ENCODE results near the gene ZCWPW1. TPM values are rescaled to one million over a fixed set of nuclear protein-coding genes. Genes with fewer than 3 reads are reported as not detected.

ZCWPW1 gene
- total and polyA plus RNA-seq, 10 of the 15 experiments (the other 5 are each of a cell fraction or from before 2014, with no cell fraction given): 1.3 to 4.4 (median 3.7) TPM

DNA sequence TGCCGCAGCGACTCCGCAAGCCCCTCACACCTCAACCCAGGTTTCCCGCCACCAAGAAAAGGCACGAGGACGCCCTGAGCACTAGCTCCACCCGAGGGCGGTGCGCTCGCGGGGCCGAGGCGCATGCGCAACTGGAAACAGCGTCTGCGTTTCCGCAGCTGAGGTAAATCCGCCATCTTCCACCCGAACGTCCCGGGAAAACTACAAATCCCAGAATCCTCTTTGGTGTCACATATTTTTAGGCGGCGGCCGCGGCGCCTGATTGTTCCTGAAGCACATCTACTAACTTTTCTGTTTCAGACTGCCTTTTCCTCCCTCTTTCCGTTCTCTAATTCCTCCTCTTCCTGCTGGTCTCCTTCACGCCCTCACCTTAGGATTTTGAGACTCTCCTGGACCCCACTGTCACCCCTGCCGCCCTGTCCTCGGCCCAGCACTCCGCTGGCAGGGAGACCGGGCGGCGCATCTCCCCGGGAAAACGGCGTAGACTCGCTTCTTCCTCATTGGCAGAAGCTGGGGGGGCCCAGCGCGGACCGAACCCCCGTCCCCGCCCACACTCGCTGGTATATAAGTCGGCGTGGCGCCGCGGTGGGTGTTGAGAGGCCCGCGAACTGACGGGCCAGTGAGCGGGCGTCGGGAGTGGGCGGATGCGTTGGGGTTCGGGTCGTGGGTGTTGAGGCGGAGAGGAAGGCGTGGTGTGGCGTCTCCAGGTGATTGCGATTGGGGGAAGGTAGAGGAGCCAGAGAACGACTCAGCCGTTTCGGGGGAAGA, at the start of gene ZCWPW1 (continued):
- no peak for TF ChIP-seq SREBF2 (IDR thresholded peaks at IDR 0.05; ENCODE audit: low read length)
- TF ChIP-seq, protein P1, sequence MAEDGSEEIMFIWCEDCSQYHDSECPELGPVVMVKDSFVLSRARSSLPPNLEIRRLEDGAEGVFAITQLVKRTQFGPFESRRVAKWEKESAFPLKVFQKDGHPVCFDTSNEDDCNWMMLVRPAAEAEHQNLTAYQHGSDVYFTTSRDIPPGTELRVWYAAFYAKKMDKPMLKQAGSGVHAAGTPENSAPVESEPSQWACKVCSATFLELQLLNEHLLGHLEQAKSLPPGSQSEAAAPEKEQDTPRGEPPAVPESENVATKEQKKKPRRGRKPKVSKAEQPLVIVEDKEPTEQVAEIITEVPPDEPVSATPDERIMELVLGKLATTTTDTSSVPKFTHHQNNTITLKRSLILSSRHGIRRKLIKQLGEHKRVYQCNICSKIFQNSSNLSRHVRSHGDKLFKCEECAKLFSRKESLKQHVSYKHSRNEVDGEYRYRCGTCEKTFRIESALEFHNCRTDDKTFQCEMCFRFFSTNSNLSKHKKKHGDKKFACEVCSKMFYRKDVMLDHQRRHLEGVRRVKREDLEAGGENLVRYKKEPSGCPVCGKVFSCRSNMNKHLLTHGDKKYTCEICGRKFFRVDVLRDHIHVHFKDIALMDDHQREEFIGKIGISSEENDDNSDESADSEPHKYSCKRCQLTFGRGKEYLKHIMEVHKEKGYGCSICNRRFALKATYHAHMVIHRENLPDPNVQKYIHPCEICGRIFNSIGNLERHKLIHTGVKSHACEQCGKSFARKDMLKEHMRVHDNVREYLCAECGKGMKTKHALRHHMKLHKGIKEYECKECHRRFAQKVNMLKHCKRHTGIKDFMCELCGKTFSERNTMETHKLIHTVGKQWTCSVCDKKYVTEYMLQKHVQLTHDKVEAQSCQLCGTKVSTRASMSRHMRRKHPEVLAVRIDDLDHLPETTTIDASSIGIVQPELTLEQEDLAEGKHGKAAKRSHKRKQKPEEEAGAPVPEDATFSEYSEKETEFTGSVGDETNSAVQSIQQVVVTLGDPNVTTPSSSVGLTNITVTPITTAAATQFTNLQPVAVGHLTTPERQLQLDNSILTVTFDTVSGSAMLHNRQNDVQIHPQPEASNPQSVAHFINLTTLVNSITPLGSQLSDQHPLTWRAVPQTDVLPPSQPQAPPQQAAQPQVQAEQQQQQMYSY (CRISPR knock-in tag; IDR thresholded peaks at IDR 0.05): no peak
- no peak for TF ChIP-seq BCL11A (IDR thresholded peaks at IDR 0.05; ENCODE audit: low read depth, low read length)
- no peak for TF ChIP-seq NFIC (IDR thresholded peaks at IDR 0.05; ENCODE audit: low read depth, low read length)
- TF ChIP-seq, protein P2, sequence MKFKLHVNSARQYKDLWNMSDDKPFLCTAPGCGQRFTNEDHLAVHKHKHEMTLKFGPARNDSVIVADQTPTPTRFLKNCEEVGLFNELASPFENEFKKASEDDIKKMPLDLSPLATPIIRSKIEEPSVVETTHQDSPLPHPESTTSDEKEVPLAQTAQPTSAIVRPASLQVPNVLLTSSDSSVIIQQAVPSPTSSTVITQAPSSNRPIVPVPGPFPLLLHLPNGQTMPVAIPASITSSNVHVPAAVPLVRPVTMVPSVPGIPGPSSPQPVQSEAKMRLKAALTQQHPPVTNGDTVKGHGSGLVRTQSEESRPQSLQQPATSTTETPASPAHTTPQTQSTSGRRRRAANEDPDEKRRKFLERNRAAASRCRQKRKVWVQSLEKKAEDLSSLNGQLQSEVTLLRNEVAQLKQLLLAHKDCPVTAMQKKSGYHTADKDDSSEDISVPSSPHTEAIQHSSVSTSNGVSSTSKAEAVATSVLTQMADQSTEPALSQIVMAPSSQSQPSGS (IDR thresholded peaks at IDR 0.05; ENCODE audit: low read length): no peak
- TF ChIP-seq JUNB (IDR thresholded peaks at IDR 0.05): no peak
- TF ChIP-seq KAT2A (conservative IDR thresholded peaks at IDR 0.05; ENCODE audit: control insufficient read depth, low read depth, low read length): no peak
- peak; percentile 58; the same call in 1 of the 2 replicates for TF ChIP-seq RCOR1 (conservative IDR thresholded peaks at IDR 0.05; ENCODE audit: low read depth, low read length)
- TF ChIP-seq STAT1 (conservative IDR thresholded peaks at IDR 0.05): peak; percentile 97
- TF ChIP-seq, protein P3, sequence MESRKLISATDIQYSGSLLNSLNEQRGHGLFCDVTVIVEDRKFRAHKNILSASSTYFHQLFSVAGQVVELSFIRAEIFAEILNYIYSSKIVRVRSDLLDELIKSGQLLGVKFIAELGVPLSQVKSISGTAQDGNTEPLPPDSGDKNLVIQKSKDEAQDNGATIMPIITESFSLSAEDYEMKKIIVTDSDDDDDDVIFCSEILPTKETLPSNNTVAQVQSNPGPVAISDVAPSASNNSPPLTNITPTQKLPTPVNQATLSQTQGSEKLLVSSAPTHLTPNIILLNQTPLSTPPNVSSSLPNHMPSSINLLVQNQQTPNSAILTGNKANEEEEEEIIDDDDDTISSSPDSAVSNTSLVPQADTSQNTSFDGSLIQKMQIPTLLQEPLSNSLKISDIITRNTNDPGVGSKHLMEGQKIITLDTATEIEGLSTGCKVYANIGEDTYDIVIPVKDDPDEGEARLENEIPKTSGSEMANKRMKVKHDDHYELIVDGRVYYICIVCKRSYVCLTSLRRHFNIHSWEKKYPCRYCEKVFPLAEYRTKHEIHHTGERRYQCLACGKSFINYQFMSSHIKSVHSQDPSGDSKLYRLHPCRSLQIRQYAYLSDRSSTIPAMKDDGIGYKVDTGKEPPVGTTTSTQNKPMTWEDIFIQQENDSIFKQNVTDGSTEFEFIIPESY (IDR thresholded peaks at IDR 0.05): no peak
- TF ChIP-seq, protein P4, sequence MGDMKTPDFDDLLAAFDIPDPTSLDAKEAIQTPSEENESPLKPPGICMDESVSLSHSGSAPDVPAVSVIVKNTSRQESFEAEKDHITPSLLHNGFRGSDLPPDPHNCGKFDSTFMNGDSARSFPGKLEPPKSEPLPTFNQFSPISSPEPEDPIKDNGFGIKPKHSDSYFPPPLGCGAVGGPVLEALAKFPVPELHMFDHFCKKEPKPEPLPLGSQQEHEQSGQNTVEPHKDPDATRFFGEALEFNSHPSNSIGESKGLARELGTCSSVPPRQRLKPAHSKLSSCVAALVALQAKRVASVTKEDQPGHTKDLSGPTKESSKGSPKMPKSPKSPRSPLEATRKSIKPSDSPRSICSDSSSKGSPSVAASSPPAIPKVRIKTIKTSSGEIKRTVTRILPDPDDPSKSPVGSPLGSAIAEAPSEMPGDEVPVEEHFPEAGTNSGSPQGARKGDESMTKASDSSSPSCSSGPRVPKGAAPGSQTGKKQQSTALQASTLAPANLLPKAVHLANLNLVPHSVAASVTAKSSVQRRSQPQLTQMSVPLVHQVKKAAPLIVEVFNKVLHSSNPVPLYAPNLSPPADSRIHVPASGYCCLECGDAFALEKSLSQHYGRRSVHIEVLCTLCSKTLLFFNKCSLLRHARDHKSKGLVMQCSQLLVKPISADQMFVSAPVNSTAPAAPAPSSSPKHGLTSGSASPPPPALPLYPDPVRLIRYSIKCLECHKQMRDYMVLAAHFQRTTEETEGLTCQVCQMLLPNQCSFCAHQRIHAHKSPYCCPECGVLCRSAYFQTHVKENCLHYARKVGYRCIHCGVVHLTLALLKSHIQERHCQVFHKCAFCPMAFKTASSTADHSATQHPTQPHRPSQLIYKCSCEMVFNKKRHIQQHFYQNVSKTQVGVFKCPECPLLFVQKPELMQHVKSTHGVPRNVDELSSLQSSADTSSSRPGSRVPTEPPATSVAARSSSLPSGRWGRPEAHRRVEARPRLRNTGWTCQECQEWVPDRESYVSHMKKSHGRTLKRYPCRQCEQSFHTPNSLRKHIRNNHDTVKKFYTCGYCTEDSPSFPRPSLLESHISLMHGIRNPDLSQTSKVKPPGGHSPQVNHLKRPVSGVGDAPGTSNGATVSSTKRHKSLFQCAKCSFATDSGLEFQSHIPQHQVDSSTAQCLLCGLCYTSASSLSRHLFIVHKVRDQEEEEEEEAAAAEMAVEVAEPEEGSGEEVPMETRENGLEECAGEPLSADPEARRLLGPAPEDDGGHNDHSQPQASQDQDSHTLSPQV (IDR thresholded peaks at IDR 0.05): no peak
- no peak for TF ChIP-seq CHD4 (IDR thresholded peaks at IDR 0.05)
- peak; percentile 95 for TF ChIP-seq POLR2A (IDR thresholded peaks at IDR 0.05; ENCODE audit: low read depth, low read length)
- TF ChIP-seq TARDBP (IDR thresholded peaks at IDR 0.05; ENCODE audit: borderline replicate concordance): peak; percentile 78; the same call in 1 of the 2 replicates
- peak; percentile 87 for TF ChIP-seq SIX5 (IDR thresholded peaks at IDR 0.05; ENCODE audit: low read depth, low read length, severe bottlenecking)
- TF ChIP-seq CEBPB (IDR thresholded peaks at IDR 0.05; ENCODE audit: borderline replicate concordance in 1 of 2, low read depth in 2 of 2, low read length in 2 of 2): no peak
- TF ChIP-seq NFYB (IDR thresholded peaks at IDR 0.05; ENCODE audit: insufficient read depth, low read depth, low read length): peak; percentile 51; the same call in 1 of the 2 replicates
- TF ChIP-seq SMC3 (IDR thresholded peaks at IDR 0.05; ENCODE audit: borderline replicate concordance, low read length): no peak
- no peak for TF ChIP-seq SRF (IDR thresholded peaks at IDR 0.05; ENCODE audit: low read depth in 2 of 2, low read length in 2 of 2)
- no peak for TF ChIP-seq NFXL1 (IDR thresholded peaks at IDR 0.05; ENCODE audit: borderline replicate concordance)
